Activated T-cell treated with anti-CD3 and anti-CD28 coated beads, Interleukin-2, amount 50 U/mL, for 48 hours (primary cell): ENCODE data around the gene CTNNA2.

Experiments
- DNase-seq, 2 experiments: peaks; one replicate each; pipeline ENCODE4 v3.0.0-alpha.2; 2020

The CTNNA2 gene

GRCh38 chr2:79619442-79619841 lies 106.6 kb downstream of the CTNNA2 start:
- no peak for DNase-seq

- DNase-seq = no peak
Observed at GRCh38 chr2:79619976-79620375, 107.1 kb downstream of the CTNNA2 start.

- DNase-seq = no peak
Observed at GRCh38 chr2:79620679-79621078, 107.8 kb downstream of the CTNNA2 start.

GRCh38 chr2:79621252-79621651 lies 108.4 kb downstream of the CTNNA2 start:
- DNase-seq = no peak

GRCh38 chr2:79621755-79622154 lies 108.9 kb downstream of the CTNNA2 start:
- no peak for DNase-seq

GRCh38 chr2:79622508-79622907 lies 109.7 kb downstream of the CTNNA2 start:
- no peak for DNase-seq

- no peak for DNase-seq
Observed at GRCh38 chr2:79627237-79627636, 114.4 kb downstream of the CTNNA2 start.

GRCh38 chr2:79630060-79630459 lies 117.2 kb downstream of the CTNNA2 start:
- no peak for DNase-seq

- DNase-seq = no peak
Observed at GRCh38 chr2:79630972-79631557, 118.2 kb downstream of the CTNNA2 start.

- no peak for DNase-seq
Observed at GRCh38 chr2:79638410-79638809, 125.6 kb downstream of the CTNNA2 start.

GRCh38 chr2:79638954-79639353 lies 126.1 kb downstream of the CTNNA2 start:
- no peak for DNase-seq

- DNase-seq = no peak
Observed at GRCh38 chr2:79640001-79640400, 127.2 kb downstream of the CTNNA2 start.

- DNase-seq = no peak
Observed at GRCh38 chr2:79649531-79649930, 136.7 kb downstream of the CTNNA2 start.

- DNase-seq = no peak
Observed at GRCh38 chr2:79660557-79660956, 147.7 kb downstream of the CTNNA2 start.

- DNase-seq = no peak
Observed at GRCh38 chr2:79665091-79665490, 152.2 kb downstream of the CTNNA2 start.

GRCh38 chr2:79666430-79666829 lies 153.6 kb downstream of the CTNNA2 start:
- DNase-seq = no peak

- no peak for DNase-seq
Observed at GRCh38 chr2:79669714-79670113, 156.9 kb downstream of the CTNNA2 start.

GRCh38 chr2:79670198-79670597 lies 157.3 kb downstream of the CTNNA2 start:
- DNase-seq = no peak

- no peak for DNase-seq
Observed at GRCh38 chr2:79686884-79687283, 174.0 kb downstream of the CTNNA2 start.

GRCh38 chr2:79695248-79695647 lies 182.4 kb downstream of the CTNNA2 start:
- DNase-seq = no peak

GRCh38 chr2:79697200-79697599 lies 184.3 kb downstream of the CTNNA2 start:
- no peak for DNase-seq

- no peak for DNase-seq
Observed at GRCh38 chr2:79700651-79701050, 187.8 kb downstream of the CTNNA2 start.

- DNase-seq = no peak
Observed at GRCh38 chr2:79702905-79703304, 190.1 kb downstream of the CTNNA2 start.

GRCh38 chr2:79711098-79711497 lies 198.2 kb downstream of the CTNNA2 start:
- DNase-seq = no peak

- DNase-seq = no peak
Observed at GRCh38 chr2:79713131-79713785, 200.4 kb downstream of the CTNNA2 start.
